Measurements from ENCODE around the gene RADIL. TPM values are rescaled to one million over a fixed set of nuclear protein-coding genes. Genes with fewer than 3 reads are reported as not detected.
"Not testable (repeated sequence)": the region's sequence is repeated elsewhere in the genome, so short reads cannot be mapped to it uniquely, and the experiment has no call there.

The RADIL gene
- total RNA-seq, 2 donors from 2014 or later: 0.08 to 0.56 TPM

DNA sequence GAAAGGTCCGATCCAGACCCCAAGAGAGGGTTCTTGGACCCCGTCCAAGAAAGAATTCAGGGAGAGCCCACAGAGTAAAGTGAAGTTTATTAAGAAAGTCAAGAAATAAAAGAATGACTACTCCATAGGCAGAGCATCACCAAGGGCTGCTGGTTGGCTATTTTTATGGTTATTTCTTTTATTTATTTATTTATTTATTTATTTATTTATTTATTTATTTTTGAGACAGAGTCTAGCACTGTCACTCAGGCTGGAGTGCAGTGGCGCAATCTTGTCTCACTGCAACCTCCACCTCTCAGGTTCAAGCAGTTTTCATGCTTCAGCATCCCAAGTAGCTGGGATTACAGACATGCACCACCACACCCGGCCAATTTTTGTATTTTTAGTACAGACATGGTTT, 9.7 kb upstream of the RADIL start:
- not testable (repeated sequence) for H3K27me3 Mint-ChIP-seq; ATAC-seq (replicated peaks); H3K4me1 Mint-ChIP-seq; H3K9me3 Mint-ChIP-seq; H3K36me3 Mint-ChIP-seq (ENCODE audit: low read depth); H3K4me3 Mint-ChIP-seq; H3K27ac Mint-ChIP-seq

DNA sequence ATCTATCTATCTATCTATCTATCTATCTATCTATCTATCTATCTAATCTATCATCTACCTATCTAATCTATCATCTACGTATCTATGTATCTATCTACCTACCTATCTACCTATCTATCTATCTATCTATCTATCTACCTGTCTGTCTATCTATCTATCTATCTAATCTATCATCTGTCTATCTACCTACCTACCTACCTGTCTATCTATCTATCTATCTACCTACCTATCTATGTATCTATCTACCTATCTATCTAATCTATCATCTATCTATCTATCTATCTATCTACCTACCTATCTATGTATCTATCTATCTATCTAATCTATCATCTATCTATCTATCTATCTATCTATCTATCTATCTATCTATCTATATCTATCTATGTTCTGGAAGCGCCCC, 8.0 kb upstream of the RADIL start:
- H3K4me1 Mint-ChIP-seq; H3K27ac Mint-ChIP-seq; ATAC-seq (replicated peaks); H3K27me3 Mint-ChIP-seq; H3K36me3 Mint-ChIP-seq (ENCODE audit: low read depth); H3K4me3 Mint-ChIP-seq; H3K9me3 Mint-ChIP-seq: not testable (repeated sequence)

GRCh38 chr7:4889682-4890081, 6.2 kb upstream of the RADIL start:
- Mint-ChIP-seq H3K9me3 (no peaks in the 10 kb centered on the region), H3K27me3 (peaks cover 4% of the 10 kb centered on the region)

DNA sequence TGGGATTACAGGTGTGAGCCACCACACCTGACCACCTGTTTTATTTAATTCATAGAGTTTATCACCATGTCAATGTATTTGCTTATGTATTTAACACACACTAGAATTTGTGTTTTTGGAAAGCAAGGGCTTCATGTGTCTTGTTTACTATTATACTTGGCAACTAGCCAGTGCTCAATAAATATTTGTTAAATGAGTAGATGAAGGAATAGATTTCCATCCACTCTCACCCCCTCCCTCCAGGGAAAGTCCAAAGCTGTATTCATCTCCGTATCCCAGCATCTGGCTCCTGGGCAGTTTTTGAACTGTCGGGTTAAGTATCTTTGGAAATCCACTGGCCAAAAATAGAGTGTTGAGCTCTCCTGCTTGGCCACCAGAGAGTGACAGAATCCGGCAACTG, 4.6 kb upstream of the RADIL start:
- no peaks in the 10 kb centered on the region for H3K9me3 Mint-ChIP-seq

More at GRCh38 chr7:4889682-4890081, 6.2 kb upstream of the RADIL start:
- no peak for ATAC-seq (replicated peaks)
- no peak overlapping the region for H3K27ac Mint-ChIP-seq
- no peaks in the 10 kb centered on the region for H3K4me1 Mint-ChIP-seq
- no peak overlapping the region for H3K4me3 Mint-ChIP-seq
- no peaks in the 10 kb centered on the region for H3K36me3 Mint-ChIP-seq (ENCODE audit: low read depth)

GRCh38 chr7:4886671-4887070, 3.2 kb upstream of the RADIL start:
- H3K36me3 Mint-ChIP-seq (ENCODE audit: low read depth): no peaks in the 10 kb centered on the region
- H3K9me3 Mint-ChIP-seq: no peaks in the 10 kb centered on the region
- peaks cover 16% of the 10 kb centered on the region for H3K27me3 Mint-ChIP-seq
- H3K4me1 Mint-ChIP-seq: peaks cover 6% of the 10 kb centered on the region
- H3K4me3 Mint-ChIP-seq: no peak overlapping the region
- H3K27ac Mint-ChIP-seq: no peak overlapping the region
- ATAC-seq (replicated peaks): no peak

More for the DNA sequence above, 4.6 kb upstream of the RADIL start:
- no peaks in the 10 kb centered on the region for H3K36me3 Mint-ChIP-seq (ENCODE audit: low read depth)
- H3K27me3 Mint-ChIP-seq: peaks cover 4% of the 10 kb centered on the region
- no peak for ATAC-seq (replicated peaks)
- H3K27ac Mint-ChIP-seq: no peak overlapping the region
- no peak overlapping the region for H3K4me3 Mint-ChIP-seq
- no peaks in the 10 kb centered on the region for H3K4me1 Mint-ChIP-seq

DNA sequence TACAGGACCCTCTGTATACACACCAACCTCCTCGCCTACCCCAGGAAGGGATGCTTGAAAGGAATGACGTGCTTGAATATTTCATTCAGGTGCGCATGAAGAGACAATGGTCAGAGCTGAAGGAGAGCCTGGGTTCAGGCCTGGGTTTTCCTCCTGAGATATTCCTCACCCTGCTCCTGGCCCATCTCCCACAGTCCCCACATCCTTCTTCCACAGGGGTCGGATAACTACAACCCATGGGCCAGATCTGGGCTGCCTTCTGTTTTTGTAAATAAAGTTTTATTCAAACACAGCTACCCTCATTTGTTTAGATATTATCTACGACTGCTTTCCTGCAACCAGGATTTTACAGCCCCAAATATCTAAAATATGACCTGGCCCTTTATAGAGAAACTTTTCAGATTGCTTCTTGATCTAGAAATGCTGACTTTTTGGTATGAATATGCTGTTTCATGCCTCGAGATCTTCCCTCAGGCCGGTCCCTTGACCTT, 1.8 kb upstream of the RADIL start:
- peaks cover 6% of the 10 kb centered on the region for H3K4me1 Mint-ChIP-seq
- peaks cover 15% of the 10 kb centered on the region for H3K27me3 Mint-ChIP-seq
- no peaks in the 10 kb centered on the region for H3K9me3 Mint-ChIP-seq
- H3K4me3 Mint-ChIP-seq: no peak overlapping the region
- no peaks in the 10 kb centered on the region for H3K36me3 Mint-ChIP-seq (ENCODE audit: low read depth)
- no peak overlapping the region for H3K27ac Mint-ChIP-seq
- no peak for ATAC-seq (replicated peaks)

GRCh38 chr7:4884164-4884563, 648 bp upstream of the RADIL start:
- H3K27me3 Mint-ChIP-seq: peaks cover 15% of the 10 kb centered on the region
- peaks cover 6% of the 10 kb centered on the region for H3K4me1 Mint-ChIP-seq
- H3K36me3 Mint-ChIP-seq (ENCODE audit: low read depth): no peaks in the 10 kb centered on the region
- no peaks in the 10 kb centered on the region for H3K9me3 Mint-ChIP-seq
- H3K27ac Mint-ChIP-seq: no peak overlapping the region
- H3K4me3 Mint-ChIP-seq: no peak overlapping the region
- no peak for ATAC-seq (replicated peaks)

- peaks cover 15% of the 10 kb centered on the region for H3K27me3 Mint-ChIP-seq
- H3K27ac Mint-ChIP-seq: no peak overlapping the region
- no peak for ATAC-seq (replicated peaks)
- H3K36me3 Mint-ChIP-seq (ENCODE audit: low read depth): no peaks in the 10 kb centered on the region
- no peaks in the 10 kb centered on the region for H3K9me3 Mint-ChIP-seq
- peaks cover 6% of the 10 kb centered on the region for H3K4me1 Mint-ChIP-seq
- peak overlapping the region; percentile 58 for H3K4me3 Mint-ChIP-seq
These were observed 514 bp downstream of the RADIL start for GRCh38 chr7:4883033-4883371.

DNA sequence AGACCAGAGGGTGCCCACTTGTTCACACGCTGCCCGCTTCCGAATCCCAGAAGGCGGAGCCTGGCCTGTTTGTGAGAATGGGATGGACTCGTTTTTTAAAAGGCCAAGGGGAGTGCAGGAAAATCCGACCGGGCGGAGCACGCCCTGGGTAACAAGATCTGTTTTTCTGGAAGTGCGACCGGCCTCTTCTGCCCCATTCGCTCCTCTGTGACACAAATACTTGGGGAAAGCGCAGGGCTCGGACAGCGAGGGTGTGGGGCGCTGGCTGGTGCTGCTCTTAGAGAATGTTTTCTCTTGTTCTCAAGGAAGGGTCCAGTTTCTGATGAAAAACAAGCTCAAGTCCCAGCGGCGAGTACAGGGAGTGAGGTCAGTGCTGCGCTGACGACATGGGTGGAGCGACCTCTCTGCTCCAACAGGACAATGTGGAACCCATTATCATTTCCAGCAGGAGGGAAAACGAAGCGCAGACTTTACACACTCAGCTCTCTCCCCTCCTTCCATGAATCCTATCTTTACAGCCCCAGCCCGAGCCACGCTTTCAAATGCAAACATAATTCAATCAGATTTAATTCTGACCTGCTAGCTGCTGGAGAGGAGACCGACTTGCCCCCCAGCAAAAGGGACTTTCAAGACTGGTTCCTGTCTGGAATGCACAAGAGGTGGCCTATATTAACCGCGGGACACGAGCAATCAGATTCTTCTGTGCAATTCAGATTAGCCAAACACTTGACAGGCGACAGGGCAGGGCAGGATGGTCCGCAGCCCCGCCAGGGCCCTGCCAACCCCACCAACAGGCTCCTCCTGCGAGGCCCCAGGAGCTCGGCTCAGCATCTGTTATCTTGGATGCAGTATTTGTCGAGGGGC, 1.1 kb downstream of the RADIL start:
- no peaks in the 10 kb centered on the region for H3K36me3 Mint-ChIP-seq (ENCODE audit: low read depth)
- peaks cover 15% of the 10 kb centered on the region for H3K27me3 Mint-ChIP-seq
- H3K4me3 Mint-ChIP-seq: peak overlapping the region; percentile 58
- H3K4me1 Mint-ChIP-seq: peaks cover 6% of the 10 kb centered on the region
- H3K9me3 Mint-ChIP-seq: no peaks in the 10 kb centered on the region
- no peak overlapping the region for H3K27ac Mint-ChIP-seq
- no peak for ATAC-seq (replicated peaks)

- Mint-ChIP-seq H3K4me3 (no peak overlapping the region), H3K27me3 (peaks cover 15% of the 10 kb centered on the region), H3K36me3 (ENCODE audit: low read depth) (no peaks in the 10 kb centered on the region), H3K4me1 (peaks cover 6% of the 10 kb centered on the region), H3K9me3 (no peaks in the 10 kb centered on the region), H3K27ac (no peak overlapping the region)
- no peak for ATAC-seq (replicated peaks)
These were observed 3.3 kb downstream of the RADIL start for GRCh38 chr7:4880218-4880617.

DNA sequence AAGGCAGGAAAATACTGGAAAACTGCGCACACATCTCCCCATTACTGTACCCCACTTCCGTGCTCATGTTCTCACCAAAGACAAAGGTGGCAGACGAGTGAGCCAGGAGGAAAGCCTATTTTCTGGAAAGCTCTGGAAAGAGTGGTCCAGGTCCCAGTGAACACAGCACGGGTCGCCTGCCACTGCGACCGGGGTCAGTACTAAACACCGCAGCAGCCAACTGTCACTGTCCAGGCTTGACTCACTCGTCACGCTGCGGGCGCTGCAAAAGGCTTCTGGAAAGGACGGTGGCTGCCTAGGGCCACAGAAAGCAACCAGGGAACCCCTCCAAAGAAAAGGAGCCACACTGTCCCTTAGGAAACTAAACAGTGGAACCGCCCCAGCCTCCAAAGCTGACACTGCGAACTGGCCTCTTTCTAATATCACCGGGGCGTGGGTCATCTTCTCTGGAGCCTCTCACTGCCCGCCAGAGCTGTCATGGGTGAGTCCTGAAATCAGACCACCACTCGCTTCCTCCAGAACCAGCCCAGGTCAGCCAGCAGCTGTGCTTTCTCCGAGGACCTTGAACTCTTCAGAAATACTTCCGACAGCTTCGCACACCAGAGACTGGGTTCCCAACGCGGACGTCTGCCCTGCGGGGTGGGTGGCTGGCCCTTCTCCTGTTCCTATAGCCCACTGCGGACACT, 4.0 kb downstream of the RADIL start:
- H3K4me3 Mint-ChIP-seq: no peak overlapping the region
- no peak overlapping the region for H3K27ac Mint-ChIP-seq
- no peaks in the 10 kb centered on the region for H3K36me3 Mint-ChIP-seq (ENCODE audit: low read depth)
- H3K4me1 Mint-ChIP-seq: peaks cover 6% of the 10 kb centered on the region
- peaks cover 15% of the 10 kb centered on the region for H3K27me3 Mint-ChIP-seq
- no peaks in the 10 kb centered on the region for H3K9me3 Mint-ChIP-seq
- ATAC-seq (replicated peaks): no peak

- Mint-ChIP-seq H3K4me3 (no peak overlapping the region), H3K36me3 (ENCODE audit: low read depth) (no peaks in the 10 kb centered on the region)
- no peak for ATAC-seq (replicated peaks)
These were observed 4.9 kb downstream of the RADIL start for GRCh38 chr7:4878336-4879335.

GRCh38 chr7:4876586-4876985, 6.9 kb downstream of the RADIL start:
- Mint-ChIP-seq H3K4me1 (no peaks in the 10 kb centered on the region), H3K27me3 (peaks cover 11% of the 10 kb centered on the region), H3K36me3 (ENCODE audit: low read depth) (no peaks in the 10 kb centered on the region), H3K4me3 (no peak overlapping the region), H3K27ac (no peak overlapping the region), H3K9me3 (no peaks in the 10 kb centered on the region)
- no peak for ATAC-seq (replicated peaks)

More at GRCh38 chr7:4878336-4879335, 4.9 kb downstream of the RADIL start:
- no peak overlapping the region for H3K27ac Mint-ChIP-seq
- peaks cover 15% of the 10 kb centered on the region for H3K27me3 Mint-ChIP-seq
- H3K9me3 Mint-ChIP-seq: no peaks in the 10 kb centered on the region
- peaks cover 6% of the 10 kb centered on the region for H3K4me1 Mint-ChIP-seq

GRCh38 chr7:4875391-4875790, 8.1 kb downstream of the RADIL start:
- H3K27ac Mint-ChIP-seq: no peak overlapping the region
- H3K27me3 Mint-ChIP-seq: peaks cover 12% of the 10 kb centered on the region
- H3K9me3 Mint-ChIP-seq: no peaks in the 10 kb centered on the region
- ATAC-seq (replicated peaks): no peak
- H3K36me3 Mint-ChIP-seq (ENCODE audit: low read depth): no peaks in the 10 kb centered on the region
- H3K4me1 Mint-ChIP-seq: no peaks in the 10 kb centered on the region
- no peak overlapping the region for H3K4me3 Mint-ChIP-seq
